ENCODE results near the gene FBXW10.
"Not testable (repeated sequence)": the region's sequence is repeated elsewhere in the genome, so short reads cannot be mapped to it uniquely, and the experiment has no call there.

The FBXW10 gene

GRCh38 chr17:18755969-18756368 is 12.1 kb downstream of the FBXW10 start:
- H3K36me3 ChIP-seq (ENCODE audit: control insufficient read depth in 5 of 5, insufficient read depth in 5 of 5, low read length in 5 of 5); H3K27me3 ChIP-seq (ENCODE audit: control insufficient read depth in 5 of 5, insufficient read depth in 4 of 5, low read length in 5 of 5); H3K4me3 ChIP-seq (ENCODE audit: low read depth in 1 of 5, low read length in 5 of 5); H3K4me1 ChIP-seq (ENCODE audit: control insufficient read depth in 5 of 5, insufficient read depth in 5 of 5, low read length in 5 of 5); H3K9ac ChIP-seq (ENCODE audit: low read length in 5 of 5); H3K9me3 ChIP-seq (ENCODE audit: control insufficient read depth in 5 of 5, low read length in 5 of 5); H3K27ac ChIP-seq (ENCODE audit: low read depth, low read length): not testable (repeated sequence)

- not testable (repeated sequence) for H3K9ac ChIP-seq (ENCODE audit: low read length in 5 of 5); H3K9me3 ChIP-seq (ENCODE audit: control insufficient read depth in 5 of 5, low read length in 5 of 5); H3K4me1 ChIP-seq (ENCODE audit: control insufficient read depth in 5 of 5, insufficient read depth in 5 of 5, low read length in 5 of 5); H3K27ac ChIP-seq (ENCODE audit: low read depth, low read length); H3K4me3 ChIP-seq (ENCODE audit: low read depth in 1 of 5, low read length in 5 of 5); H3K36me3 ChIP-seq (ENCODE audit: control insufficient read depth in 5 of 5, insufficient read depth in 5 of 5, low read length in 5 of 5); H3K27me3 ChIP-seq (ENCODE audit: control insufficient read depth in 5 of 5, insufficient read depth in 4 of 5, low read length in 5 of 5)
These were observed 13.7 kb downstream of the FBXW10 start for GRCh38 chr17:18757368-18758044.

- not testable (repeated sequence) for H3K27me3 ChIP-seq (ENCODE audit: control insufficient read depth in 5 of 5, insufficient read depth in 4 of 5, low read length in 5 of 5); H3K27ac ChIP-seq (ENCODE audit: low read depth, low read length); H3K4me3 ChIP-seq (ENCODE audit: low read depth in 1 of 5, low read length in 5 of 5); H3K9me3 ChIP-seq (ENCODE audit: control insufficient read depth in 5 of 5, low read length in 5 of 5); H3K4me1 ChIP-seq (ENCODE audit: control insufficient read depth in 5 of 5, insufficient read depth in 5 of 5, low read length in 5 of 5); H3K36me3 ChIP-seq (ENCODE audit: control insufficient read depth in 5 of 5, insufficient read depth in 5 of 5, low read length in 5 of 5); H3K9ac ChIP-seq (ENCODE audit: low read length in 5 of 5)
These were observed 14.5 kb downstream of the FBXW10 start for GRCh38 chr17:18758344-18758743.

- not testable (repeated sequence) for H3K27ac ChIP-seq (ENCODE audit: low read depth, low read length); H3K9me3 ChIP-seq (ENCODE audit: control insufficient read depth in 5 of 5, low read length in 5 of 5); H3K36me3 ChIP-seq (ENCODE audit: control insufficient read depth in 5 of 5, insufficient read depth in 5 of 5, low read length in 5 of 5); H3K4me3 ChIP-seq (ENCODE audit: low read depth in 1 of 5, low read length in 5 of 5); H3K27me3 ChIP-seq (ENCODE audit: control insufficient read depth in 5 of 5, insufficient read depth in 4 of 5, low read length in 5 of 5); H3K4me1 ChIP-seq (ENCODE audit: control insufficient read depth in 5 of 5, insufficient read depth in 5 of 5, low read length in 5 of 5); H3K9ac ChIP-seq (ENCODE audit: low read length in 5 of 5)
These were observed 16.4 kb downstream of the FBXW10 start for GRCh38 chr17:18760221-18760620.

- H3K27me3 ChIP-seq (ENCODE audit: control insufficient read depth in 5 of 5, insufficient read depth in 4 of 5, low read length in 5 of 5); H3K4me3 ChIP-seq (ENCODE audit: low read depth in 1 of 5, low read length in 5 of 5); H3K9ac ChIP-seq (ENCODE audit: low read length in 5 of 5); H3K27ac ChIP-seq (ENCODE audit: low read depth, low read length); H3K9me3 ChIP-seq (ENCODE audit: control insufficient read depth in 5 of 5, low read length in 5 of 5); H3K4me1 ChIP-seq (ENCODE audit: control insufficient read depth in 5 of 5, insufficient read depth in 5 of 5, low read length in 5 of 5); H3K36me3 ChIP-seq (ENCODE audit: control insufficient read depth in 5 of 5, insufficient read depth in 5 of 5, low read length in 5 of 5): not testable (repeated sequence)
These were observed 26.7 kb downstream of the FBXW10 start for GRCh38 chr17:18770572-18770971.

GRCh38 chr17:18771066-18771465 is 27.2 kb downstream of the FBXW10 start:
- H3K27ac ChIP-seq (ENCODE audit: low read depth, low read length); H3K4me1 ChIP-seq (ENCODE audit: control insufficient read depth in 5 of 5, insufficient read depth in 5 of 5, low read length in 5 of 5); H3K27me3 ChIP-seq (ENCODE audit: control insufficient read depth in 5 of 5, insufficient read depth in 4 of 5, low read length in 5 of 5); H3K36me3 ChIP-seq (ENCODE audit: control insufficient read depth in 5 of 5, insufficient read depth in 5 of 5, low read length in 5 of 5); H3K9me3 ChIP-seq (ENCODE audit: control insufficient read depth in 5 of 5, low read length in 5 of 5); H3K9ac ChIP-seq (ENCODE audit: low read length in 5 of 5); H3K4me3 ChIP-seq (ENCODE audit: low read depth in 1 of 5, low read length in 5 of 5): not testable (repeated sequence)

- Histone ChIP-seq H3K4me1 (ENCODE audit: control insufficient read depth in 5 of 5, insufficient read depth in 5 of 5, low read length in 5 of 5) (no peaks in the 10 kb centered on the region), H3K27ac (ENCODE audit: low read depth, low read length) (no peak overlapping the region), H3K4me3 (ENCODE audit: low read depth in 1 of 5, low read length in 5 of 5) (no peak overlapping the region)
These were observed 28.6 kb downstream of the FBXW10 start for GRCh38 chr17:18772471-18772870.

GRCh38 chr17:18780991-18781718 is 37.3 kb downstream of the FBXW10 start, which contains the start of gene TVP23B:
Gene TVP23B, plus strand, starts transcription at chr17:18781183. Its CDS starts 111 bp downstream, at chr17:18781294.
- H3K9ac ChIP-seq (ENCODE audit: low read length in 5 of 5) = peak within 1 kb of the TSS in 3 of 5 donors; percentile 58 to 68 (median 68)

More at GRCh38 chr17:18772471-18772870, 28.6 kb downstream of the FBXW10 start:
- no peaks in the 10 kb centered on the region for H3K36me3 ChIP-seq (ENCODE audit: control insufficient read depth in 5 of 5, insufficient read depth in 5 of 5, low read length in 5 of 5)
- H3K27me3 ChIP-seq (ENCODE audit: control insufficient read depth in 5 of 5, insufficient read depth in 4 of 5, low read length in 5 of 5) = no peaks in the 10 kb centered on the region
- H3K9ac ChIP-seq (ENCODE audit: low read length in 5 of 5) = no peak overlapping the region
- H3K9me3 ChIP-seq (ENCODE audit: control insufficient read depth in 5 of 5, low read length in 5 of 5) = no peaks in the 10 kb centered on the region

GRCh38 chr17:18781805-18782204 is 38.0 kb downstream of the FBXW10 start:
- H3K27ac ChIP-seq (ENCODE audit: low read depth, low read length) = not testable (repeated sequence)

More at GRCh38 chr17:18780991-18781718, 37.3 kb downstream of the FBXW10 start, which contains the start of gene TVP23B:
- H3K4me1 ChIP-seq (ENCODE audit: control insufficient read depth in 5 of 5, insufficient read depth in 5 of 5, low read length in 5 of 5); H3K27me3 ChIP-seq (ENCODE audit: control insufficient read depth in 5 of 5, insufficient read depth in 4 of 5, low read length in 5 of 5); H3K9me3 ChIP-seq (ENCODE audit: control insufficient read depth in 5 of 5, low read length in 5 of 5); H3K36me3 ChIP-seq (ENCODE audit: control insufficient read depth in 5 of 5, insufficient read depth in 5 of 5, low read length in 5 of 5): not testable (repeated sequence)
- peak within 1 kb of the TSS; percentile 55 to 67 (median 61) for H3K4me3 ChIP-seq (ENCODE audit: low read depth in 1 of 5, low read length in 5 of 5)
- H3K27ac ChIP-seq (ENCODE audit: low read depth, low read length) = peak within 1 kb of the TSS; percentile 46

GRCh38 chr17:18785933-18786332 is 42.1 kb downstream of the FBXW10 start:
- H3K9me3 ChIP-seq (ENCODE audit: control insufficient read depth in 5 of 5, low read length in 5 of 5); H3K4me1 ChIP-seq (ENCODE audit: control insufficient read depth in 5 of 5, insufficient read depth in 5 of 5, low read length in 5 of 5); H3K27me3 ChIP-seq (ENCODE audit: control insufficient read depth in 5 of 5, insufficient read depth in 4 of 5, low read length in 5 of 5); H3K27ac ChIP-seq (ENCODE audit: low read depth, low read length); H3K36me3 ChIP-seq (ENCODE audit: control insufficient read depth in 5 of 5, insufficient read depth in 5 of 5, low read length in 5 of 5); H3K4me3 ChIP-seq (ENCODE audit: low read depth in 1 of 5, low read length in 5 of 5); H3K9ac ChIP-seq (ENCODE audit: low read length in 5 of 5): not testable (repeated sequence)

More at GRCh38 chr17:18781805-18782204, 38.0 kb downstream of the FBXW10 start:
- not testable (repeated sequence) for H3K4me1 ChIP-seq (ENCODE audit: control insufficient read depth in 5 of 5, insufficient read depth in 5 of 5, low read length in 5 of 5); H3K9me3 ChIP-seq (ENCODE audit: control insufficient read depth in 5 of 5, low read length in 5 of 5); H3K27me3 ChIP-seq (ENCODE audit: control insufficient read depth in 5 of 5, insufficient read depth in 4 of 5, low read length in 5 of 5); H3K36me3 ChIP-seq (ENCODE audit: control insufficient read depth in 5 of 5, insufficient read depth in 5 of 5, low read length in 5 of 5)
- H3K9ac ChIP-seq (ENCODE audit: low read length in 5 of 5) = peak overlapping the region in 1 of 5 donors; percentile 68
- H3K4me3 ChIP-seq (ENCODE audit: low read depth in 1 of 5, low read length in 5 of 5) = peak overlapping the region in 3 of 5 donors; percentile 57 to 65 (median 61)
